GM21360 (cell line): ENCODE measurements around the gene COL25A1.

Experiments
- ATAC-seq: cut with Tn5 transposase; IDR thresholded peaks from one replicate; pipeline ENCODE4 v1.9.1; 2021; ENCODE audit warnings: mild to moderate bottlenecking, moderate library complexity; ENCODE audit not compliant: unreplicated experiment

The COL25A1 gene

DNA sequence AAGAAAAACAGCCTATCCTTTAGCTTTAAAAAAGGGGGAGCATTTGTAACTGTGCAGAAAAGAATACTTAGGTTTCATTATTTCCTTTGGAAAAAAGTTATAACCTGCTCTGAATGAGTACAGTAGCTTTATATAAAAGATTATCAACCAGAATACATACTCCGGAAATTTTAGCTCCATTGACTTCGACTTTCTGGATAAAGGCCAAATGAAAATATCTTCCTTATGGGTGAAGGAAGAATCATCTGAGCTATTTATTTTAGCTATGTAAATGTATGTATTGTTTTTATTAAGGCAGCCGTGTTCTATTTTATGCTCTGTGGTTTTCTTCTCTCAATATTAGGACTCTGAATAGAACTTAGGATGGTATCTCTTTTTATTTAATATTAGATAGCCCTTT, 470.6 kb downstream of the COL25A1 start:
- no peak for ATAC-seq

DNA sequence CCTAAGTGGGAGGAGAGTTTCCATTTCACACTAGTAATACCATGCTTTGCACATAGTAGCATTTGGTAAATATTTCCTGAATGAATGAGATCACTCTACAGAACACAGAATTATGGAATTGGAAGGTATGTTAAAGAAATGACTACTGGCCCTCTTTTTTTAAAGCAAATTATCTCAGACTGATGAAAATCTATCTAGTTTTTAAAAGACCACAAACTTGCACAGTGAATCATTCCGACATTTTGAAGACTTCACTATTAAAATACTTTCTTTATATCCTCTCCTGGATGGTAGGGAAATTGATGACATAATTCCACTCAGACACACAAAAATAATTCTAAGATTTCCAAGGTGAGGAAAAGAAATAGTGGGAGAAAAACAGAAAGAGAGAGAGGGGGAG, 471.2 kb downstream of the COL25A1 start:
- ATAC-seq: no peak

- ATAC-seq: peak; percentile 77
These were observed 471.8 kb downstream of the COL25A1 start for GRCh38 chr4:108830509-108831244.

DNA sequence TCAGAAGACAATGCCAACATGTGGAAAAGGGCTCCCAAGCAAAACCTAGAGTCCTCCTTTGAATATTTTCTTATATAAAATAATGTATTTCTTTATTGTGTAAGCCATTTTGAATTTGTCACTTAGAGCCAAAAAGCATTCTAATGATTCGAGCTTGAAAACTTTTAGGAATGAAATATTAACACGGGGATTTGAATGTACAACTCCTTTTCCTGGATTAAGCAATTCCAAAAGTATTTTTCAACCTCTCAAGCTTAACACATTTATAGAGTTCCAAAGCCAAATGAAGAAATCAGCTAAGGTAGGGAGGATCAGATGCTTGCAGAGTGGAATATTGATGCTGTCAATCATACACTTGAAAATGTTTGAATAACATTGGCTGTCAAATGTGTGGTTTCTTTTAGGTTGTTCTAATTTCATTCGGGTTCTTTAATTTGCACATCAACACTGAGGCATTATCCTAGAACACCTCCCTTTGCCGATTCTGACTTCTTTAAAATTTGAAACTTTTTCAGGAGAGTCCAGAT, 472.4 kb downstream of the COL25A1 start:
- no peak for ATAC-seq

DNA sequence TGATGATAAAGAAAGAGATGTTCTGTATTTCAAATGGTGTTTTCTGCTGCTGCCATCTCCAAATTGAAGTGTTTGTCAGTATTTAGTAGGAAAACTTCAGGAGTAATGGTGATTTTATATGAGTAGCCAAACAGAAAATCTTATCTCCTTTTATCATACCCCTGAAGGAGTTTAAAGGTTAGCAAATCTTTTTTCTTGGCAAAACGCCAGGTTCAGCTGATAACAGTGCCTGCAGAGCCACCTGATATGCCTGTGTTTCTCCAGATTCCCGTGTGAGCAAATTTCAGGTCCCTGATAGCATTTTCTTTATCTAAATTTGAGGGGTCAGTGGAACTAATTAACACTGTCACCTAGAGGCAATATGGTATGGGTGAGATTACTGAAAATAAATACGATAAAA, 473.8 kb downstream of the COL25A1 start:
- no peak for ATAC-seq

- ATAC-seq: no peak
These were observed 476.7 kb downstream of the COL25A1 start for GRCh38 chr4:108825737-108826136.

- no peak for ATAC-seq
These were observed 481.0 kb downstream of the COL25A1 start for GRCh38 chr4:108821351-108821930.

DNA sequence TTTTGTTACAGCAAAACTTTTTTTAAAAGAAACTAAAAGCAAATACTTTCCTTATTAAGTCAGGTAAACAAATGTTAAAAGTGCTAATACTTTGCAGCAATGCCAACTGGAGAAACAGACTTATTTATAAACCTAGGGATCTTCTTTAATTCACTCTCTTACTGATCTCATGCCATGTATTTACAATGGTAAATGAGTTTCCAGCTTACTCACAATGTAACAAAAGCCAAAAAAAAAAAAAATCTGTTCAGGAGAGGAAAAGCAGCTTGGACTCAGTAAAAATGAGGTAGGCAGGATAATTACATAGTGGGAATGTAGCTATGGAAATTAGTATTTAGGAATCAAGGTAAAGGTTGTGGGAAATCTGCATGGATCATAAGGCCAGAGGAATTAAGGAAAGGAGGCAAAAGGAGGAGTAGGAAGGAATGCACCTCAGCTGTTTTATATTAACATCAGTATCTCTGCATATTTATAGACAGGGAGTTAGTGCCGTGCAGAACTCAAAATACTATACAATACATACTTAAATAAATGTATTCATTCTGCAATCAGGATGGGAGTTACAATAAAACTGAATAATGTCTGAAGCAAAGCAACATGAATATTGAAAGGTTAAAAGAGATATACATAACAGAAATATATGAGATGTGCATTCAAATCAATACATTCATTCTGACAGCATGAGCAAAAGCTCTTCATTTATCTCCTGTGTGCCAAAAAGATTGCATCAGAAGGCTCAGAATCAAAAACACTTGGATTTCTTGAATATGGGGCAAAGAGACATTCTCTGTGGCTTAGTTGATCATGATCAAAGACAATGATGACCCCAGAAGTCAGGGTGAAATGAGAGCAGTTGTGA, 481.7 kb downstream of the COL25A1 start:
- ATAC-seq: no peak

DNA sequence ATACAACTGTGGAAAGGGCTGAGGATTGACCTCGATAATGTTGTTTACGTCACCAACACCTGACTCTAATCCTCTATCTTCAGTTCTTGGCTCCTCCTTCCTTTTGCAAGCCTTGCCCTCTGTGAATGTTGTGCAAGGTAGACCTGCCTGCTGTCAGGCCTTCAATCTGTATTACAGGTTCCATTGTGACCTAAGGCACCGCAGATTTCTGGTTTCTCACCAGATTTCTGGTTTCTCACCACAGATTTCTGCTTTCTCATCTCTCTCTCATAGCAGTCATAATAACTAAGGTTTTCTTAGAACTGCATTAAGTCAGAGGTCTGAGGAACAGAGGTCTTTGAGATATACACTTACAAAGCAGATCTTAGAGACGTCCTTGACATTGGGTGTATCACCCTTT, 488.1 kb downstream of the COL25A1 start:
- ATAC-seq: no peak

DNA sequence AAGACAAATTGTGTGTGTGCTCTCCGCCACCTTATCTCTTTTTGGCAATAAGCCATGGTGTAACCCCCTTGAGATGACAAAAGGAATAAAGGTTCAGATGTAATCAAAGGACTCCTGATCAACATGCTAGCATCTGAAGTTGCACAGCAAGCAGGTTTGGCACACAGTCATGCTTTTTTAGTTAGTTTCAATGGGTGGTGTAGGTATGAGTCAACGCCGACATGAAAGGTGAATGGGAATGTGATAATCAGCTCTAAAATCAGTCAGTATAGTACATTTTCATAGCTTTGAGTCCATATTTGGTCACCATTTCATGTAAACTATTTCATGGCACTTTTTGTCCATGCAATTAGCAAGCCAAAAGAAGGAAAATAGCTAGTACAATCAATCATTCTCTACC, 489.2 kb downstream of the COL25A1 start:
- ATAC-seq: no peak

DNA sequence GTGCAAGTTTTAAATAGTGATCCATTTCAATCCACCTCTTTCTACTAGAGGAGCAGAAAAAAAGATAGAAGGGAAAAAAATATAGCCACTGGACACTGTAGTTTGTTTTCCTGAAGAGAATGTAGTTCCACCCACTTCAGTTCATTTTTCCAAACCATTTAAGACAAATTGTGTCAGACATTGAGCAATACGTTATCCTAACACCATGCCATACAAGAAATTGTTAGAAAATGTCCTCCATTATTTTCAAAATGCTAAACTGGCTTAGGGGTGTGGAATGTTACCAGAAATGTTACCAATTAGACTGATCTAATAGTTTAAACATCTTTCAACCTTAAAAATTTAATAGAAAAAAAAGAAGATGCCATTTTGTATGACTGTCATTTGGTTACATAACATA, 491.0 kb downstream of the COL25A1 start:
- no peak for ATAC-seq

GRCh38 chr4:108810087-108810486, 492.4 kb downstream of the COL25A1 start:
- no peak for ATAC-seq

- ATAC-seq: no peak
These were observed 497.7 kb downstream of the COL25A1 start for GRCh38 chr4:108804648-108805273.

GRCh38 chr4:108799306-108799705, 503.2 kb downstream of the COL25A1 start:
- no peak for ATAC-seq

GRCh38 chr4:108796173-108796572, 506.3 kb downstream of the COL25A1 start:
- no peak for ATAC-seq

DNA sequence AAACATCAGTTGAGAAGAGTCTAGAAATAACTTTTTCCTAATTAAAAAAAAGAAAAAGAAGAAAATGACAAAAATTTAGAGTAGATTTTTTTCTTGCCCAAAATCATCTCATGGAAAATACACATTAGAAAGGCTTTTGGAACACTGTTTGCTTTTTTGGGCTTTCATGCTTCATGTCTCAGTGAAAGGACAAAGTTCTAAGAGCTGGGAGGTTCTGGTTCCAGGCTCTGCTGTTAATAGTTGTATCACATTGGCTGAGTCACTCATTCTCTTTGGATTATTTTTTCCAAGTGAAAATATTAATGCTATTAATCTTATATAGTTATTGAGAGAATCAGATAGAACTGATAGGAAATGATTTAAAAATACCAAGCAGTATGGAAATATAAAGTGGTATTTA, 506.7 kb downstream of the COL25A1 start:
- ATAC-seq: no peak

DNA sequence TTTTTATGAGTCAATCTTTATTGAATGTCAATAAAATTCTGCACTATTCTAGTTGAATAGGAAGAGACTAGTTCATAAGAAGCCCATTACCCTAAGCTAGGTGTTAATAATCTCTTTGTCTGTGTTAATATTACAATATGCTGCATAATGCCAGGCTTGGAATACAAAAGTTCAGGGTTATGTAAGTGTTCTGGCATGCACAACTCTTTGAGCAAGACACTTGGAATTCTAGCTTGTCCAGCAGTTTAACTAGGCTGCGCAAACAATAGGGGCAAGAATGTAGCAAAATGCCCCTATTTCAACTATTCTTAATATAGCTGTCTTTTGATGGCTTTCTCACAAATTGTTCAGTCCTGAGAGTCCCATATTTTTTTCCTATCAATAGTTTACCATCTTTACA, 508.3 kb downstream of the COL25A1 start:
- ATAC-seq: no peak

GRCh38 chr4:108793415-108793814, 509.0 kb downstream of the COL25A1 start:
- ATAC-seq: no peak

GRCh38 chr4:108788731-108789130, 513.7 kb downstream of the COL25A1 start:
- no peak for ATAC-seq

GRCh38 chr4:108787724-108788123, 514.7 kb downstream of the COL25A1 start:
- ATAC-seq: no peak

DNA sequence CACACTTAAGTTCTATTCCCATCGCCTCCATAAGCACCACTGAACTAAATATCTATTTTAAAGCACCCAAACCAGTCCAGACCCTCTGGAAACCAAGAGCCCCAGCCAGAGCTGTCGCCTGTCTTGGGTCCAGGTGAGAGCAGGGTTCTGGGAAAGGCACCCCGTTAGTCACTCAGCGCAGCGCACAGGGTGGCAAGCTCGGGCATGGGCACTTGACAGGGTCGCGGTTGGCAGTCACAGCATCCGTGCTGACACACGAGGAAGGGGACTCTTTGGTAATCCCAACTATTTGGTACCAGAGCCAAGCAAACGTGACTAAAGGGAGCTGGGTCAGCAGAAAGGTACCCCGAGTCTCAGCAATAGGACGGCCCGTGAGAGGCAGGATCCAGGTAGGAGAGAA, 515.4 kb downstream of the COL25A1 start:
- ATAC-seq: no peak
